Measurements from ENCODE around the gene SURF6.

GRCh38 chr9:133344979-133345378 lies 9.0 kb upstream of the SURF6 start:
- TF ChIP-seq CTCF (IDR thresholded peaks at IDR 0.05), result no peak
- no peak for TF ChIP-seq POLR2A (IDR thresholded peaks at IDR 0.05)

Data from body of pancreas (tissue), 4 donors.